Neural progenitor cell (in vitro differentiated cells): ENCODE results near the gene LPP.

Experiments
- EZH2 ChIP-seq: fragments of 200-600 bp; sonication (generic); IDR thresholded peaks from 2 replicates; pipeline ENCODE4 v1.6.1; 2017; ENCODE audit warnings: antibody characterized with exemption, mild to moderate bottlenecking, moderate library complexity
- EZH2phosphoT487 ChIP-seq: fragments of 200-600 bp; sonication (generic); IDR thresholded peaks from 2 replicates; pipeline ENCODE4 v1.6.1; 2017; ENCODE audit warnings: antibody characterized with exemption
- TF ChIP-seq, protein P1 (sequence below): fragments of 200-600 bp; sonication (generic); IDR thresholded peaks from 2 replicates; pipeline ENCODE4 v1.5.1; 2017; ENCODE audit warnings: antibody characterized with exemption, mild to moderate bottlenecking

DNA sequence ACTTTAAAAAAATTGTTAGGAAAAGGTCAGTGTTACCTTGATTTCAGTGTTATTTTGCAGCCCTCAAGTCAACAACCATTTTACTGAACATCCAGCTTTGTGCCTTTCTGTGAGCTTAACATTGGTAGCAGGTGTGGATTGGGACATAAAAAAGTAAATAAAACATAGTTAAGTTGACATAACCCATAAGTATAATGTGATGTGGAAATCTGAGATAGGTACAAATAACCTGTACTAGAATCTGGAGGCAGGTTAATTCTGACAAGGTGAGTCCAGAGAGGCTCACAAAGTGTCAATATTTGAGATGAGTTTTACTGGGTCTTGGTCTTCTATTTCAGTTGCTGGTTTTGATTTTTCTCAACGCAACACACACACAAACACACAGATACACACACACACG, 151.3 kb downstream of the LPP start:
- no peak for TF ChIP-seq EZH2
- TF ChIP-seq, protein P1, sequence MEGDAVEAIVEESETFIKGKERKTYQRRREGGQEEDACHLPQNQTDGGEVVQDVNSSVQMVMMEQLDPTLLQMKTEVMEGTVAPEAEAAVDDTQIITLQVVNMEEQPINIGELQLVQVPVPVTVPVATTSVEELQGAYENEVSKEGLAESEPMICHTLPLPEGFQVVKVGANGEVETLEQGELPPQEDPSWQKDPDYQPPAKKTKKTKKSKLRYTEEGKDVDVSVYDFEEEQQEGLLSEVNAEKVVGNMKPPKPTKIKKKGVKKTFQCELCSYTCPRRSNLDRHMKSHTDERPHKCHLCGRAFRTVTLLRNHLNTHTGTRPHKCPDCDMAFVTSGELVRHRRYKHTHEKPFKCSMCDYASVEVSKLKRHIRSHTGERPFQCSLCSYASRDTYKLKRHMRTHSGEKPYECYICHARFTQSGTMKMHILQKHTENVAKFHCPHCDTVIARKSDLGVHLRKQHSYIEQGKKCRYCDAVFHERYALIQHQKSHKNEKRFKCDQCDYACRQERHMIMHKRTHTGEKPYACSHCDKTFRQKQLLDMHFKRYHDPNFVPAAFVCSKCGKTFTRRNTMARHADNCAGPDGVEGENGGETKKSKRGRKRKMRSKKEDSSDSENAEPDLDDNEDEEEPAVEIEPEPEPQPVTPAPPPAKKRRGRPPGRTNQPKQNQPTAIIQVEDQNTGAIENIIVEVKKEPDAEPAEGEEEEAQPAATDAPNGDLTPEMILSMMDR: no peak
- TF ChIP-seq EZH2phosphoT487: no peak
